Measurements from ENCODE around the gene CACNG1.
"Not testable (repeated sequence)": the region's sequence is repeated elsewhere in the genome, so short reads cannot be mapped to it uniquely, and the experiment has no call there.

CACNG1 gene

DNA sequence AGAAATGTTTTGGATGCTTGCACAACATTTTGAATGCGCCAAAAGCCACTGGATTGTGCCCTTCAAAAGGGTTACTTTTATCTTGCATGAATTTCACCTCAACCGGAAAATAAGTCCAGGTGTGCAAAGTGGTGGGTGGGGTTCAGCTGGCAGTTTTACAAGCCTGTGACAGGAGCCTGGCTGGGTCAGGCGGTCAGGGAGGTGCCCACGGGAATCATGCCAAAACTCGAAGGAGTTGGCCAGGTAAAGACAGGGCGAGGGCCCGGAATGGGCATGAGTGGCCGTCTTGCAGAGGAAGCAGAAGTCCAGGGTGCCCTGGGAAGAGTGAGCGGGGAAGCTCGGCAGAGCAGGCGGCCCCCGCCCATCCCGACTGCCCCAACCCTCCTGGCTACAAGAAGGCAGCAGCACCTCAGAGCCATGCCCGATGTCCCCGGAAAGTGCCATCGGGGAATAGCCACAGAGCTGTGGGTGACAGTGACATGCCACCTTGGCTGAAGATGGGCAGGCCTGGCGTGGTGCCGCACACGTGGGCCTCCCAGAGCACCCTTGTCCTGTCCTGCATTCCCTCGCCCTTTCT, 19.1 kb upstream of the CACNG1 start:
- DNase-seq (ENCODE audit: low read depth in 3 of 3) = no peak

GRCh38 chr17:67026341-67026740, 18.0 kb upstream of the CACNG1 start:
- no peak for DNase-seq (ENCODE audit: low read depth in 3 of 3)

GRCh38 chr17:67027031-67027628, 17.2 kb upstream of the CACNG1 start:
- no peak for DNase-seq (ENCODE audit: low read depth in 3 of 3)

- DNase-seq (ENCODE audit: low read depth in 3 of 3) = no peak
Measured at GRCh38 chr17:67030641-67031040, 13.7 kb upstream of the CACNG1 start.

GRCh38 chr17:67032382-67032781, 12.0 kb upstream of the CACNG1 start:
- DNase-seq (ENCODE audit: low read depth in 3 of 3) = no peak

- DNase-seq (ENCODE audit: low read depth in 3 of 3) = no peak
Measured at GRCh38 chr17:67032985-67033384, 11.4 kb upstream of the CACNG1 start.

GRCh38 chr17:67033613-67034012, 10.7 kb upstream of the CACNG1 start:
- DNase-seq (ENCODE audit: low read depth in 3 of 3) = no peak

GRCh38 chr17:67035131-67036083, 8.9 kb upstream of the CACNG1 start:
- DNase-seq (ENCODE audit: low read depth in 3 of 3) = no peak

DNA sequence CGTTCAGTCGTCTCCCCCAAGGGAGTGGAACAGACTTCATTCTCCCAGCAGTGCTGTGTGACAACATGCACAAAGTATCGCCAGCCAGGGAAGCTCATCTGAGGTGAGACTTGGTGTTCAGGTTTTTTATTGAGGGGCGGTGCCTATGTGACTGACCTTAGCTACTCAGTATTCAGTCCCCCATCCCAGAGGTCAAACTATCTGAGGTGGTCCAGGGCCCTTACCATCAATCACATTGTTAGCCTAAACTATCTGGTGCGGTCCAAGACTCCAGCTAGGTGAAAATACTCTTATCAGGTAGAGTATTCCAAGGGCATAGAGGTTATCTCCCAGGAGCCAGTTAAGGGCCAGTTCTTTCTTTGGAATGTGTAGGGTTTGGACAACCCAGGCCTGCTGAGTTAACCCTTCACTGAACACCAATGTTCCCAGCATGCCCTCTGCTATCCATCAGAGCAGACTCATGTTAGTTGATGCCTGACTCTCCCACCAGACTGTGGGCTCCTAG, 5.4 kb upstream of the CACNG1 start:
- DNase-seq (ENCODE audit: low read depth in 3 of 3) = no peak

- no peak for DNase-seq (ENCODE audit: low read depth in 3 of 3)
Measured at GRCh38 chr17:67040652-67041051, 3.7 kb upstream of the CACNG1 start.

DNA sequence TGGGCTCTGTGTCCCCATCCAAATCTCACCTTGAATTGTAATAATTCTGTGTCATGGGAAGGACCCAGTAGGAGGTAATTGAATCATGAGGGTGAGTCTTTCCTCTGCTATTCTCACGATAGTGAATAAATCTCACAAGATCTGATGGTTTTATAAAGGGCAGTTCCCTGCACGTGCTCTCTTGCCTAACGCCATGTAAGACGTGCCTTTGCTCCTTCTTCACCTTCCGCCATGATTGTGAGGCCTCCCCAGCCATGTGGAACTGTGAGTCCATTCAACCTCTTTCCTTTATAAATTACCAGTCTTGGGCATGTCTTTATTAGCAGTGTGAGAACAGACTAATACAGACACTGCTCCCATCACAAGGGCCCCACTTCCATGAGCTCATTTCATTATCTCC, 3.2 kb upstream of the CACNG1 start:
- DNase-seq (ENCODE audit: low read depth in 3 of 3) = not testable (repeated sequence)

- no peak for DNase-seq (ENCODE audit: low read depth in 3 of 3)
Measured at GRCh38 chr17:67041531-67041930, 2.8 kb upstream of the CACNG1 start.

DNA sequence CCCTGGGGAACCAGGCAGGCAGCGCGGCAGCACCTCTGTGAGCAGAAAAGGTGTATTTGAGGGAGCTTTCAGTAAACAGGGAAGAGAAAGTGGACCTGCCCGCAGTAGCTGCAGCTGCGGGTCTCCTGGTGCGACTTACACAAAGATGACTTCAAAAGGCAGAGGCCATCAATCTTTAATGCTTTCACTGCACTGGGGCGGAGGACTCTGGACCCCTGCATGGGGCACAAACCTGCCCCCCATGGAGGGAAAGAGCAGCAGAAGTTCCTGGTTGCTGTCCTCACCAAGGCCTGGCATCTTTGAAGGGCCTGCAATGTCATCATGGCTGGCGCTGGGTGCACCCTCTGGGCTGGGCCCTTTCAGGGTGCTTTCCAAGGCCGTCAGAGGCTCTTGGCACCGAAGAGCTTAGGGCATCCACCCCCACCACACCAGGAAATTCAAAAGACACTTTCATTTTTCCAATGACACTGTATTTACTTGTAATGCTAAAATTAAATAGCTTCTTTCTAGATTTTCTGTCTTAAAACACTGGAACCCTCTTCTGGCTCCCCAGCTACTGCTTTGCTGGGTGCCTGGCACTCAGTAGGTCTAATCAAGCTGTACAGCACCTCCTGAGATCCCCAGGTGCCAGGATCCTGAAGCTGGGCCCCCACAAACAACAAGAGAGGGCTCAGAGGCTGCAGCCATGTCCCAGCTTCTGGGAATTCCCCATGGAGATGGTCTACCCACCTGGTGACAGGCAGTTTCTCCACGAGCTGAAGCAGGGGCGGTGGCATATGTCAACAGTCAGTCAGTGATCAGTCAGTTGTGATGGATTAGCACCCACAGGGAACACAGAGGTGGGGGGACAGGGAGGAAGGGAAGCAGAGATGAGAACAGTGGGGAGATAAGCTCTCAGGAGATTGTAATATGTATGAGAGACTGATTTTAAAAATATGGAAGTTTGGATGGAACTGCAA, 2.1 kb upstream of the CACNG1 start:
- no peak for DNase-seq (ENCODE audit: low read depth in 3 of 3)

DNA sequence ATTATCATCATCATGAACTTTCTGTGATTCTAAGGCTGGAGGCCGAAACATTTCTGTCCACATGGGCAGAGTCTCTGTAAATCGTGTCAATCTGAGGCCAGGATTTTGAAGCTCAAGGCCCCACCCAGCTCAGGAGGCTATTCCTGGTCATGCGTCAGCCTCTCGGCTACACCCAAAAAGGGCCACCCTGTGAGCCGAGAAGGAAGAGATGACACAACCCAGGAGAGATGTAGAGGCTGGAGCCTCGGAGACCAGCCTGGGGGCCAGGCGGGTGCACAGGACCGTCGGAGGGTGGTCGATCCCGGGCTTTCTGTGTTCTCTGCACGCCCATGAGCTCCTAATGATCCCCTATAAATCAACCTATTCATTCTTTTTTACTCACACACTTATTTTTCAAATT, 1.1 kb upstream of the CACNG1 start:
- no peak for DNase-seq (ENCODE audit: low read depth in 3 of 3)

- no peak for DNase-seq (ENCODE audit: low read depth in 3 of 3)
Measured at GRCh38 chr17:67044940-67045339, 586 bp downstream of the CACNG1 start.

DNA sequence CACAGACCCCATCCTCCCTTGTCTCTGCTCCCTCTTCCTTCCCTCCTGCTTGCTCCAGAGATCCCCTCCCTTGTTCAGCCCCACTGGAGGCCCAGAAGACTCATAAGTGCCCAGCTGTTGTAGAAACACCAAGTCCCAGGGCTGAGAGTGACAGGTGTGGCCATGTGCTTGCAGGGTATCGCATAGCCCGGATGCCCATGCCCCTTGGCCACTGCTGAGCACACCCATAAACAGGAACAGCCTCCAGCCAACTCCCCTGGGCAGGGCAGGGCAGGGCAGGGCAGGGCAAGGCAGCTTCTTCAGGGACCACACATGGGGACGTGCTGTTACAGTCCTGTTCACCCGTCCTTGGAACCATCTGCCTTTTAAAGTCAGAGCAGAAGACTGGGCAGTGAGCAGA, 2.0 kb downstream of the CACNG1 start:
- no peak for DNase-seq (ENCODE audit: low read depth in 3 of 3)

DNA sequence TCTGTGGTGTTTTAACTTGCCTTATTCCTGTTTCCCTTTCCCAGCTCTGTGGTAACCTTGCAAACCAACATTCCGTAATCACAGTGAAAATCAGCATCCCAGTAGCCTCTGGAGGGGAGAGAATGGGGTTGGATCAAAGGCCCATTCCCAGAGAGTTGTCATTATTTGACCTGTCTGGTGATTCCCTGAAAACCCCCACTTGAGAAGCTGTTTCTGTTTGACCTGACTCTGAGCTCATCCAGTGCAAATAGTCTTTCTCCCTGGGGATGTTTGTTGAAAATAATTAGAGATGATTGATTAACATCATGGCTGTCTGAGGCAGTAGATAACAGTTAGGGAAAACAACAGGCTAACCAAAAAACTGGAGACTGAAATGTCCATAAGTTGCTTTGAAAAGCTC, 3.0 kb downstream of the CACNG1 start:
- DNase-seq (ENCODE audit: low read depth in 3 of 3) = no peak

GRCh38 chr17:67049025-67049739, 4.8 kb downstream of the CACNG1 start:
- no peak for DNase-seq (ENCODE audit: low read depth in 3 of 3)

GRCh38 chr17:67050066-67050465, 5.7 kb downstream of the CACNG1 start:
- no peak for DNase-seq (ENCODE audit: low read depth in 3 of 3)

DNA sequence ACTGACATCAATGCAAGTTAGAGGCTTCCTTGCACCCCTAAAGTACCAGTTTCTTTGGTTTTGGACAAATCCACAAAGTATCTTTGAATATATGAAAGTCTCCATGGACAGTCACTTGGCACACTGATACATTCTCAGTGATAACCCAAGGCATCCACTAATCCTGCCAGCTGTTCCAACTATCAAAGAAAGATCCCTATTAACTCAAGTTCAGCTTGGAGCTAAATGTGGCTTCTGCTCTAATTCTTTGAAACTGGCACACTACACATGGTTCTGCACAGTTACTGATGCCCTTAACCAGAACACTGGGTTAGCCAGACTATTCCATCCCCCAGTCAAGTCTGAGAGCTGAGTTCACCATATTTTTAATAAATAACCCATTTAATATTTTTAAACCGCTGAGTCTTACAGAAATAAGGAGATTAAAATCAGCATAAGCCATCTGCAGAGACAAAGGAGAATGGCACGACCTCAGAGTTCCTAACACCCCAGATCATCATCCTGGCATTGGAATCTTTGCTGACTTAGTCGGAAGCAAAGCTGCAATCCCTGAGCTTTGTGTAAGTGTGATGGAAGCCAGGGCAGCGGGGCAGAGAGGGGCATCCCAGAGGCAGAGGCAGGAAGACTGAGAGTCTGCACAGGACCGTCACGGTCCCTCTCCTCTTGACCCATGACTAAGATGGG, 6.3 kb downstream of the CACNG1 start:
- DNase-seq (ENCODE audit: low read depth in 3 of 3) = no peak
